Measurements from ENCODE around the gene PIM1. TPM values are rescaled to one million over a fixed set of nuclear protein-coding genes. Genes with fewer than 3 reads are reported as not detected.

PIM1 gene
- total and polyA plus RNA-seq, 9 of the 15 experiments (the other 6 are each of a cell fraction or from before 2014, with no cell fraction given) = 19.0 to 789 (median 212) TPM

GRCh38 chr6:37182736-37183590, 13.0 kb downstream of the PIM1 start (continued):
- TF ChIP-seq ZNF740 (CRISPR knock-in tag; IDR thresholded peaks at IDR 0.05) (no peak), ZNF740 (tag; IDR thresholded peaks at IDR 0.05) (peak in 1 of 2 experiments; percentile 49; a peak in 2 of 4 replicates), NR3C1 (CRISPR knock-in tag; IDR thresholded peaks at IDR 0.05) (no peak), ZKSCAN1 (IDR thresholded peaks at IDR 0.05; ENCODE audit: low read depth, low read length) (peak; percentile 45; the same call in 1 of the 2 replicates), PURB (CRISPR knock-in tag; IDR thresholded peaks at IDR 0.05; ENCODE audit: low read depth) (no peak), TFE3 (CRISPR knock-in tag; IDR thresholded peaks at IDR 0.05) (no peak; the same call in 1 of the 2 replicates), IFI16 (CRISPR knock-in tag; IDR thresholded peaks at IDR 0.05) (no peak), GATAD2B (IDR thresholded peaks at IDR 0.05; ENCODE audit: borderline replicate concordance) (peak; percentile 38; the same call in 1 of the 2 replicates), MIER1 (IDR thresholded peaks at IDR 0.05; ENCODE audit: low read depth) (no peak), RHOXF2B (CRISPR knock-in tag; conservative IDR thresholded peaks at IDR 0.05) (0 out of 2 replicates have a peak, but pooled peaks have one; percentile 81), ESRRA (IDR thresholded peaks at IDR 0.05; ENCODE audit: borderline replicate concordance, low read depth) (peak; percentile 94), ZNF75A (CRISPR knock-in tag; IDR thresholded peaks at IDR 0.05) (0 out of 2 replicates have a peak, but pooled peaks have one; percentile 5), AFF1 (IDR thresholded peaks at IDR 0.05; ENCODE audit: low read depth in 1 of 2, partially characterized antibody in 2 of 2) (peak; percentile 63 to 88), ATF4 (CRISPR knock-in tag; IDR thresholded peaks at IDR 0.05) (peak; percentile 64), ZBTB7A (IDR thresholded peaks at IDR 0.05; ENCODE audit: borderline replicate concordance, control insufficient read depth, low read depth, low read length) (peak; percentile 87; the same call in 1 of the 2 replicates), HMG20B (CRISPR knock-in tag; IDR thresholded peaks at IDR 0.05) (no peak; the same call in 1 of the 2 replicates), NKRF (IDR thresholded peaks at IDR 0.05; ENCODE audit: borderline replicate concordance) (no peak)
